Breast epithelium (tissue), 4 donors: ENCODE data around the gene EHHADH. TPM values are rescaled to one million over a fixed set of nuclear protein-coding genes. Genes with fewer than 3 reads are reported as not detected.
"Not testable (repeated sequence)": the region's sequence is repeated elsewhere in the genome, so short reads cannot be mapped to it uniquely, and the experiment has no call there.

Experiments
- DNase-seq, 2 donors: peaks; one replicate each; pipeline ENCODE4 v3.0.0-alpha.2; 2019; ENCODE audit warnings: low spot score in 2 of 2
- H3K27ac ChIP-seq, 2 donors: fragments of 200-600 bp; sonication (generic) in 1 of 2; one replicate each; pipeline ENCODE4 v1.5.1; 2016 to 2019; ENCODE audit warnings: mild to moderate bottlenecking in 1 of 2
- H3K27me3 ChIP-seq, 2 donors: fragments of 200-600 bp; sonication (generic) in 1 of 2; one replicate each; pipeline versions ENCODE4 v1.5.1 to v1.6.0; 2017 to 2019; ENCODE audit warnings: control low read depth in 1 of 2, mild to moderate bottlenecking in 1 of 2
- H3K36me3 ChIP-seq: fragments of 200-600 bp; one replicate; pipeline ENCODE4 v1.5.1; 2019
- H3K4me1 ChIP-seq, 2 donors: fragments of 200-600 bp; sonication (generic); one replicate each; pipeline ENCODE4 v1.5.1; 2016 to 2019; ENCODE audit warnings: control low read depth in 1 of 2
- H3K4me3 ChIP-seq, 3 donors: fragments of 200-600 bp; sonication (generic); 1 replicate in 2 of 3; 2 replicates in 1 of 3; pipeline ENCODE4 v1.5.1; 2016 to 2019; ENCODE audit warnings: mild to moderate bottlenecking in 3 of 3, moderate library complexity in 2 of 3
- H3K9me3 ChIP-seq, 2 donors: fragments of 200-600 bp; sonication (generic) in 1 of 2; one replicate each; pipeline ENCODE4 v1.5.1; 2016 to 2019; ENCODE audit warnings: control low read depth in 1 of 2
- POLR2A ChIP-seq: fragments of 450-650 bp; IDR thresholded peaks from one replicate; pipeline ENCODE4 v1.6.1; 2016; ENCODE audit warnings: antibody characterized with exemption, mild to moderate bottlenecking, moderate library complexity
- POLR2AphosphoS5 ChIP-seq, 3 donors: sonication (generic); formaldehyde crosslinking; IDR thresholded peaks; one replicate each; pipeline ENCODE4 v1.6.1; 2017; ENCODE audit warnings: antibody characterized with exemption in 3 of 3
- intact Hi-C: fragments of 100-400 bp; cut with DNase I; formaldehyde crosslinking; loops from one replicate; pipeline ENCODE4 v1.15.1; 2023; ENCODE audit warnings: low total_unique reads
- total RNA-seq, 3 donors: library from RNA; depleted of rRNA; stranded (reverse); fragments of >200 nt; gene quantifications; one replicate each; pipeline ENCODE4 v1.1.0, GENCODE V29; 2016
- TF ChIP-seq, protein P1 (sequence below), 3 donors: fragments of 450-650 bp; IDR thresholded peaks; one replicate each; pipeline ENCODE4 v1.5.1; 2016 to 2017; ENCODE audit warnings: antibody characterized with exemption in 3 of 3, mild to moderate bottlenecking in 3 of 3, moderate library complexity in 3 of 3

The EHHADH gene
- total RNA-seq, 3 donors from 2014 or later: 5.6 to 10.6 (median 6.7) TPM

DNA sequence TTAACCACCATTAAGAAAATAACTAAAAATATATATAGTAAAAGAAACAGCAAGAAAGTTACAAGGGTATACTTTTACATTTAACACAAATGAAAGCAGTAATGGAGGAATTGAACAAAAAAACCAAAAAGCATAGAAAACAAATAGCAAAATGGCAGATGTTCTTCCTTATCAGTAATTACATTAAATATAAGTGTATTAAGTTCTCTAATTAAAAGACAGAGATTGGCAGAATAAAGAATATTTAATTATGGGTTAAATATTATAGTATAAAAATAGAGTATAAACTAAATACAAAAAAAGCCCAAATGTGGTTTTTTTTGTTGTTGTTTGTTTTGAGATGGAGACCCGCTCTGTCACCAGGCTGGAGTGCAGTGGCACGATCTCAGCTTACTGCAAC is 20.5 kb downstream of the EHHADH start:
- Histone ChIP-seq H3K27ac (no peak overlapping the region), H3K4me3 (no peak overlapping the region), H3K4me1 (no peaks in the 10 kb centered on the region), H3K36me3 (no peaks in the 10 kb centered on the region), H3K27me3 (no peaks in the 10 kb centered on the region), H3K9me3 (peaks cover 7 to 44% of the 10 kb centered on the region in 2 donors)
- intact Hi-C loops: no loop called here
- DNase-seq: no peak
- no peak for TF ChIP-seq POLR2A
- no peak for TF ChIP-seq POLR2AphosphoS5 (IDR thresholded peaks at IDR 0.05)
- TF ChIP-seq, protein P1, sequence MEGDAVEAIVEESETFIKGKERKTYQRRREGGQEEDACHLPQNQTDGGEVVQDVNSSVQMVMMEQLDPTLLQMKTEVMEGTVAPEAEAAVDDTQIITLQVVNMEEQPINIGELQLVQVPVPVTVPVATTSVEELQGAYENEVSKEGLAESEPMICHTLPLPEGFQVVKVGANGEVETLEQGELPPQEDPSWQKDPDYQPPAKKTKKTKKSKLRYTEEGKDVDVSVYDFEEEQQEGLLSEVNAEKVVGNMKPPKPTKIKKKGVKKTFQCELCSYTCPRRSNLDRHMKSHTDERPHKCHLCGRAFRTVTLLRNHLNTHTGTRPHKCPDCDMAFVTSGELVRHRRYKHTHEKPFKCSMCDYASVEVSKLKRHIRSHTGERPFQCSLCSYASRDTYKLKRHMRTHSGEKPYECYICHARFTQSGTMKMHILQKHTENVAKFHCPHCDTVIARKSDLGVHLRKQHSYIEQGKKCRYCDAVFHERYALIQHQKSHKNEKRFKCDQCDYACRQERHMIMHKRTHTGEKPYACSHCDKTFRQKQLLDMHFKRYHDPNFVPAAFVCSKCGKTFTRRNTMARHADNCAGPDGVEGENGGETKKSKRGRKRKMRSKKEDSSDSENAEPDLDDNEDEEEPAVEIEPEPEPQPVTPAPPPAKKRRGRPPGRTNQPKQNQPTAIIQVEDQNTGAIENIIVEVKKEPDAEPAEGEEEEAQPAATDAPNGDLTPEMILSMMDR (IDR thresholded peaks at IDR 0.05): no peak

DNA sequence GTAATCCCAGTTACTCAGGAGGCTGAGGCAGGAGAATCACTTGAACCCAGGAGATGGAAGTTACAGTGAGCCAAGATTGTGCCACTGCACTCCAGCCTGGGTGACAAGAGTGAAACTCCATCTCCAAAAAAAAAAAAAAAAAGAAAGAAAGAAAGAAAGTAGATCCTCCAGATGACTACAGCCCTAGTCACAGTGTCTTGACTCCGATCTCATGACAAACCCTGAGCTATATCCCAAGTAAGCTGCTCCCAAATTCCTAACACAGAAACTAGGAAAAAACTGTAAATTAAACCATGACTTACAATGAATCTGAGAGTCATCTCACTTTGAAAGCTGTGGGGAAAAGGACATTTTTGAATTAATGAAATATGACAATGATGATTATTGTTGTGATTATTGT is 27.3 kb downstream of the EHHADH start:
- H3K9me3 ChIP-seq, H3K27me3 ChIP-seq, DNase-seq, H3K36me3 ChIP-seq, H3K4me3 ChIP-seq, H3K4me1 ChIP-seq, intact Hi-C loops, H3K27ac ChIP-seq: not testable (repeated sequence)

DNA sequence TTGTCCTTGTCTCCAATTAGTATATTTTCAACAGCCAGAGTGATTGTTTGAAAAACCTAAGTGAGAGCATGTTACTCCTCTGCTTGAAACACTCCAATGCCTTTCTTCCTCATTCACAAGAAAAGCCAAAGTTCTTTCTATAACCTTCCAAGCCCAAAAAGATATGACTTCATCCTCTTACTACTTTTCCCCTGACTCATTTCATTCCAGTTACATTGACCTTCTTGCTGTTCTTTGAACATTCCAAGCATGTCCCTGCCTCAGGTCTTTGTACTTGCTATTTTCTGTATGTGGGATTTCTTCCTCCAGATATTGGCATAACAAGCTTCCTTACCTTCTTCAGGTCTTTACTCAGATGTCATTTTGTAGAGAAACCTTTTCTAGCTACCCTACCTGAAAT is 28.3 kb downstream of the EHHADH start:
- Histone ChIP-seq H3K4me1 (no peaks in the 10 kb centered on the region), H3K27me3 (no peaks in the 10 kb centered on the region), H3K27ac (no peak overlapping the region), H3K4me3 (no peak overlapping the region), H3K36me3 (no peaks in the 10 kb centered on the region), H3K9me3 (no peaks in the 10 kb centered on the region)
- DNase-seq: no peak
- TF ChIP-seq POLR2AphosphoS5 (IDR thresholded peaks at IDR 0.05) (no peak), POLR2A (no peak)
- TF ChIP-seq, protein P1 (IDR thresholded peaks at IDR 0.05): no peak
- intact Hi-C loops: no loop called here

DNA sequence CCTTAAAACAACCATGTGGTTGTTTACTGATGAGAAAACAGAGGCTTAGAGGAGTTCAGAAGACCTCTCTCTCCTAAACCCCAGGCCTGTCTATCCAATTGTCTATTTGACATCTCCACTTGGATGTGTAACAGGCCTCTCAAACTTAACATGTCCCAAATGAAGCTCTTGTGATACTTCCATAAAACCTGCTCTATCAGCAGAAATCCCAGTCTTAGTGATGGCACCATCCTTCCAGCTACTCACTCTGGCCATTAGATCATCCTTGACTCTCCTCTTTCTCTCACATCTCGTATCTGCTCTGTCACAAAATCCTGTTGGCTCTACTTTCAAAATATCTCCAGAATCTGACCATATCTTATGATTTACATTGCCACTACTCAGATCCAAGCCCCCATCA is 28.8 kb downstream of the EHHADH start:
- TF ChIP-seq, protein P1 (IDR thresholded peaks at IDR 0.05): no peak
- Histone ChIP-seq H3K27me3 (no peaks in the 10 kb centered on the region), H3K4me3 (no peak overlapping the region), H3K36me3 (no peaks in the 10 kb centered on the region), H3K4me1 (no peaks in the 10 kb centered on the region), H3K9me3 (no peaks in the 10 kb centered on the region), H3K27ac (no peak overlapping the region)
- no peak for DNase-seq
- intact Hi-C loops: no loop called here

DNA sequence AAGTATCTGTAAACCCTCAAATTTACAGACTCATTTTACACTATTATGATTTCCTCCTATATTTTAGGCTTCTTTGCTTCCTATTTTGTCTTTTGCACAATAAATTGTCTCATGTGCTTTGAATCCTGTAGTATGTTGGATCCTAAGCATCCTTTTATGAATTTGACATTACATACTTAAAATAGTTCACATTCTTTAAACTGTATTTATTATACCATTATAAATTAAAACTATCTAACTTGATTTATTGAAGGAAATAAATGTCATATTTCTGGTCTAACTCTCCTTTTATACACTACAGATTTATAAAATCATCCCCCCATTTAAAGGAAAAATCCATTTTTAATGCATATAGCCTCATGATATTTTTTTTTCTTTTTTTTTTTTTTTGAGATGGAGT is 32.6 kb downstream of the EHHADH start:
- TF ChIP-seq, protein P1 (IDR thresholded peaks at IDR 0.05): no peak
- TF ChIP-seq POLR2A (no peak), POLR2AphosphoS5 (IDR thresholded peaks at IDR 0.05) (no peak)
- Histone ChIP-seq H3K27ac (no peak overlapping the region), H3K4me3 (no peak overlapping the region), H3K4me1 (no peaks in the 10 kb centered on the region), H3K9me3 (no peaks in the 10 kb centered on the region), H3K36me3 (no peaks in the 10 kb centered on the region), H3K27me3 (no peaks in the 10 kb centered on the region)
- intact Hi-C loops: no loop called here
- no peak for DNase-seq

DNA sequence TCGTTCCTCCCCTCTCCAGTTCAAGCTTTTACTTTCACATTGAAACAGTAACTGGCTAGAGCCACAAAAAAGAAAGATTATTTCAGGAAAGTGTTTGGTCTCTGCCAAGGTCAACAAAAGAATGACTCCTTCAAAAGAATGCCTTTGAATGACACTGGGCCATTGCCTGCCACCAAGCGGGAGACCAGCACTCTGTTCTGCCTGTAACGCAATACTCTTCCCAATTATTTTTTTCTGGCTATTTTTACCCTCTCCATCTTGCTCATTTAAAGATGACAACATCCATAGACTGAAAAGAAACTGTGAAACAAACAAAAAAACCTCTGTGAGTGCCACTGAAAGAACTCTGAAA is 37.3 kb downstream of the EHHADH start:
- Histone ChIP-seq H3K27me3 (no peaks in the 10 kb centered on the region), H3K4me3 (peak overlapping the region; percentile 4 to 47 (median 31)), H3K4me1 (no peaks in the 10 kb centered on the region), H3K36me3 (no peaks in the 10 kb centered on the region), H3K9me3 (no peaks in the 10 kb centered on the region), H3K27ac (peak overlapping the region in 1 of 2 donors; percentile 54)
- TF ChIP-seq, protein P1 (IDR thresholded peaks at IDR 0.05): no peak
- TF ChIP-seq POLR2A: no peak
- TF ChIP-seq POLR2AphosphoS5 (IDR thresholded peaks at IDR 0.05): no peak
- no peak for DNase-seq
- intact Hi-C loops: no loop called here
